Kidney (tissue), 14 donors: ENCODE measurements around the gene CAMK1D. TPM values are rescaled to one million over a fixed set of nuclear protein-coding genes. Genes with fewer than 3 reads are reported as not detected.

ENCODE experiments used
- DNase-seq, 5 donors: peaks; one replicate each; pipeline ENCODE4 v3.0.0-alpha.2; 2013 to 2020
- FAIRE-seq: peaks from 2 replicates; lab custom pipeline; 2012; peaks lifted over from hg19 to GRCh38; lab: Jason Lieb, UNC
- H3K27ac ChIP-seq, 2 donors: one replicate each; pipeline ENCODE4 v1.7.0; 2013; ENCODE audit warnings: low read depth in 2 of 2, low read length in 2 of 2, inconsistent platforms in 1 of 2
- H3K27me3 ChIP-seq: one replicate; pipeline ENCODE4 v1.7.1; 2013; ENCODE audit warnings: low read length, inconsistent platforms; ENCODE audit not compliant: control insufficient read depth, insufficient read depth
- H3K36me3 ChIP-seq, 3 donors: one replicate each; pipeline versions ENCODE4 v1.7.0 to v1.7.1; 2013; ENCODE audit warnings: low read length in 3 of 3, control low read depth in 1 of 3, inconsistent platforms in 1 of 3; ENCODE audit not compliant: insufficient read depth in 3 of 3, control insufficient read depth in 2 of 3
- H3K4me1 ChIP-seq, 3 donors: one replicate each; pipeline versions ENCODE4 v1.7.0 to v1.7.1; 2013; ENCODE audit warnings: low read length in 3 of 3, inconsistent platforms in 1 of 3, low read depth in 1 of 3; ENCODE audit not compliant: control insufficient read depth in 2 of 3, insufficient read depth in 2 of 3
- H3K4me3 ChIP-seq, 3 donors: one replicate each; pipeline versions ENCODE4 v1.7.0 to v1.8.1; 2013; ENCODE audit warnings: low read length in 3 of 3, control low read depth in 1 of 3, inconsistent platforms in 1 of 3
- H3K9ac ChIP-seq, 3 donors: one replicate each; pipeline versions ENCODE4 v1.7.0 to v1.7.1; 2013; ENCODE audit warnings: low read length in 3 of 3, control low read depth in 1 of 3, inconsistent platforms in 1 of 3
- H3K9me3 ChIP-seq, 3 donors: one replicate each; pipeline versions ENCODE4 v1.7.0 to v1.7.1; 2013; ENCODE audit warnings: low read length in 3 of 3, control low read depth in 1 of 3, inconsistent platforms in 1 of 3; ENCODE audit not compliant: control insufficient read depth in 2 of 3, insufficient read depth in 1 of 3
- CTCF ChIP-seq: IDR thresholded peaks from 3 replicates; pipeline ENCODE4 v1.5.1; 2012; ENCODE audit warnings: mild to moderate bottlenecking, moderate library complexity, borderline replicate concordance; ENCODE audit not compliant: insufficient read depth; ENCODE audit errors: extremely low read depth
- intact Hi-C: fragments of 100-400 bp; cut with DNase I; formaldehyde crosslinking; loops from one replicate; pipeline ENCODE4 v1.11.1; 2022
- polyA plus RNA-seq: library from polyadenylated mRNA; stranded (reverse); fragments of 350-450 nt; fragmentation: Illumina TruSeq; extraction: RNeasy Lipid Tissue Mini Kit (QIAGEN cat#74804); gene quantifications from one replicate; pipeline ENCODE4 v1.2.3, GENCODE V29; 2014; ENCODE audit warnings: low read depth, low replicate concordance; ENCODE audit not compliant: insufficient read depth
- total RNA-seq: library from RNA; stranded (reverse); fragmentation: NEBNext Ultra II Directional; extraction: Animal tissue kit (Norgen Biotek cat#: 25700); gene quantifications from one replicate; pipeline ENCODE4 v1.2.1, GENCODE V29; 2021
- donor health status: control.
- donor health status: control.
- donor health status: control.
- donor health status: control.
- donor health status: control.
- donor health status: DM: yes; HTN: yes; CAD: no.
- donor health status: Normal renal cell carcinoma (clear cell type).

Gene CAMK1D
- total and polyA plus RNA-seq, 2 donors from 2014 or later, result 1.1 to 13.7 TPM

GRCh38 chr10:12638781-12639180 lies 289.4 kb downstream of the CAMK1D start:
- Histone ChIP-seq H3K9ac (no peak overlapping the region), H3K4me3 (no peak overlapping the region), H3K4me1 (no peaks in the 10 kb centered on the region), H3K27me3 (no peaks in the 10 kb centered on the region), H3K27ac (no peak overlapping the region), H3K36me3 (no peaks in the 10 kb centered on the region), H3K9me3 (no peaks in the 10 kb centered on the region)
- FAIRE-seq (no peak), DNase-seq (no peak)
- intact Hi-C loops, result no loop called here
- TF ChIP-seq CTCF, result no peak

DNA sequence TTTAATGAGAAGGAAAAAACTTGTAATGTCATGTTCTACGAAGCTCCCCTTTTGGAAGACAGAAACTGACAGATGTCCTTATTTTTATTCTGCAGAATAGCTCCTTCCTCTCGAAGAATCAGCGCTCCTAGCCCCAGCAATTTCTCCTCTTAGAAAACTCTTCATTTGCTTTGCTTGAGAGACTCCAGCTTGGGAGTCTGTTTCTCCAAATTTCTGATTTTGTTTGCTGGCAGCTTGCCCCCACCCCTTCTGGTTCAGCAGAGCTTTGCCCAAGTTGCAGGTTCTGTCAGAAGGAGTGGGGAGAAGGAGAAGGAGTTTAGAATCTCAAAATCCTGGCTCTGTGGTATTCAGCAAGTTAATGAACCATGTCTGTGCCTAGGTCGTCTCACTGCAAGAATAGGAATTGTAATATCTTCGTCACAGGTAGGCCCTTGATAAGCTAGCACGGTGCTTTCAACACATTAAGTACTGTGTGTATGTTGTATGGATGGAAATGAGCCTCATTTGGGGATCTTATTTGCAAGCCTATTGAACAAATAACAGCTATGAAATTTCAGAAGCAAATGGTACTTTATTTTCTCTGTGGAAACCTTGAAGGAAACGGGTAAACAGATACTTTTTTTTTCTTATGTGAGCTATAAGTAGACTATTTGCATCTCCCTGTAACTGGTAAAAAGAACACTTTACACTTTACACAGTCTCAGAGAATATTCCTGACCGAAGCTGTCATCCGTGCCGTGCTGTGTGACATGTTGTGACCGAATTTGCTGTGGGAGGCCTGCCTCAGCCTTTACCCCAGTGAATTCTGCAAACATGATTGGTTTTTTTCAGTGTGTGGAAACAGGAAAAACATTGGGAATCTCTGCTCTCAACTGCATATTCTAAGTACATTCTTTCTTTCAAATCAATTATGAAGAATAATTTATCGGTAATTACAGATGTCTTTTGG lies 290.9 kb downstream of the CAMK1D start:
- H3K36me3 ChIP-seq, result no peaks in the 10 kb centered on the region
- DNase-seq (peak in 2 of 5 donors; percentile 43 to 58), FAIRE-seq (no peak)
- H3K9ac ChIP-seq, result no peak overlapping the region
- no peaks in the 10 kb centered on the region for H3K27me3 ChIP-seq
- no peaks in the 10 kb centered on the region for H3K9me3 ChIP-seq
- no peak for TF ChIP-seq CTCF
- H3K4me1 ChIP-seq, result no peaks in the 10 kb centered on the region
- intact Hi-C loops, result no loop called here
- H3K27ac ChIP-seq, result no peak overlapping the region
- H3K4me3 ChIP-seq, result no peak overlapping the region

- H3K9ac ChIP-seq, result no peak overlapping the region
- intact Hi-C loops, result no loop called here
- no peak for FAIRE-seq
- no peaks in the 10 kb centered on the region for H3K9me3 ChIP-seq
- H3K4me3 ChIP-seq, result no peak overlapping the region
- H3K27ac ChIP-seq, result no peak overlapping the region
- DNase-seq, result no peak
- no peaks in the 10 kb centered on the region for H3K4me1 ChIP-seq
- H3K36me3 ChIP-seq, result no peaks in the 10 kb centered on the region
- TF ChIP-seq CTCF, result no peak
- H3K27me3 ChIP-seq, result no peaks in the 10 kb centered on the region
Observed at GRCh38 chr10:12642036-12642435, 292.7 kb downstream of the CAMK1D start.
